ENCODE results near the gene SOX6. TPM values are rescaled to one million over a fixed set of nuclear protein-coding genes. Genes with fewer than 3 reads are reported as not detected.

Gene SOX6
- total and polyA plus RNA-seq, 12 donors, result 0.80 to 43.0 (median 21.2) TPM

DNA sequence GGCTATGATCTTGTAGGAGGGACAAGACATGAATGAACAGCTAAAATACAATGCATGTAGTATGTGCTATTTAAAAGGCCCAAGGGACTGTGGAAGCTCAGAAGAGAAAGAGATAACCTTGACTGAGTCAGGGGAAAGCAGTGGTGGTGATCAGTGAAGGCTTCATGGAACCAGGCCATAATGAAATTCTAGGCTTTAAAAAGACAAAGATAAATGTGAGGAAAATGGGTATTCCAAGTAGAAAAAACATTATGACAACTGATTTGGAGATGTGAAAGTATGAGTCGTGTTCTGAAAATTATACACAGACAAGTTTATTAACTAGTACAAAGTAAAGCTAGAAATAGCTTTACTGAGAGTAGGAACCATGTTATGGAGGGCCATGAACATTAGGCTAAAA, 189.8 kb downstream of the SOX6 start:
- Histone ChIP-seq H3K4me3 (no peak overlapping the region), H3K9me3 (no peaks in the 10 kb centered on the region), H3K27ac (no peak overlapping the region), H3K36me3 (no peaks in the 10 kb centered on the region), H3K27me3 (no peaks in the 10 kb centered on the region), H3K4me1 (peaks cover 0 to 18% (median 10%) of the 10 kb centered on the region in 9 donors)
- 82 to 83% methylated on average over 1 of the region's 1 CpG for WGBS, 2 donors
- ATAC-seq, result no peak
- TF ChIP-seq, protein P1, sequence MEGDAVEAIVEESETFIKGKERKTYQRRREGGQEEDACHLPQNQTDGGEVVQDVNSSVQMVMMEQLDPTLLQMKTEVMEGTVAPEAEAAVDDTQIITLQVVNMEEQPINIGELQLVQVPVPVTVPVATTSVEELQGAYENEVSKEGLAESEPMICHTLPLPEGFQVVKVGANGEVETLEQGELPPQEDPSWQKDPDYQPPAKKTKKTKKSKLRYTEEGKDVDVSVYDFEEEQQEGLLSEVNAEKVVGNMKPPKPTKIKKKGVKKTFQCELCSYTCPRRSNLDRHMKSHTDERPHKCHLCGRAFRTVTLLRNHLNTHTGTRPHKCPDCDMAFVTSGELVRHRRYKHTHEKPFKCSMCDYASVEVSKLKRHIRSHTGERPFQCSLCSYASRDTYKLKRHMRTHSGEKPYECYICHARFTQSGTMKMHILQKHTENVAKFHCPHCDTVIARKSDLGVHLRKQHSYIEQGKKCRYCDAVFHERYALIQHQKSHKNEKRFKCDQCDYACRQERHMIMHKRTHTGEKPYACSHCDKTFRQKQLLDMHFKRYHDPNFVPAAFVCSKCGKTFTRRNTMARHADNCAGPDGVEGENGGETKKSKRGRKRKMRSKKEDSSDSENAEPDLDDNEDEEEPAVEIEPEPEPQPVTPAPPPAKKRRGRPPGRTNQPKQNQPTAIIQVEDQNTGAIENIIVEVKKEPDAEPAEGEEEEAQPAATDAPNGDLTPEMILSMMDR (IDR thresholded peaks at IDR 0.05), result no peak
- DNase-seq, result no peak
- intact Hi-C loops (cut with DNase I), result no loop called here

DNA sequence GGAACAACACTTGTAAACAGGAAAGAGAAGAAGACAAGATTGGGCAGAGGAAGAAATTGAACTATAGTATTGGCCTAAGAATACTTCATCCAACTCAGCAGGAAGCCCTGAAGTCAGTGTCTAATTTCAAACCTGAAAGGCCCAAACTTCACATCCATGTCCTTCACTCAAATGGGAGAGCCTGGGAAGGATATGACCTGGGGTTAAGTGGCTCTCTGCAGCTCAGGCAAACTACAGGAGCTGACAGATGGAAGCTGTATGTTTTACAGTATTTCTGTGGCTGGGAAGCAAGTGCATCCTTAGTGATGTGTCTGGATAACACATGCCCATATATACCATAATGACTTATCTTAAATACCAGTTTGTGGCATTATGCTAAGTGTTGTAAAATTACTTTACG, 196.2 kb downstream of the SOX6 start:
- ATAC-seq (no peak), DNase-seq (no peak)
- intact Hi-C loops (cut with DNase I), result no loop called here
- no peaks in the 10 kb centered on the region for H3K9me3 ChIP-seq
- no peaks in the 10 kb centered on the region for H3K27me3 ChIP-seq
- TF ChIP-seq, protein P1 (IDR thresholded peaks at IDR 0.05), result no peak
- no peak overlapping the region for H3K4me3 ChIP-seq
- peaks cover 0 to 5% (median 0%) of the 10 kb centered on the region in 9 donors for H3K4me1 ChIP-seq
- H3K27ac ChIP-seq, result no peak overlapping the region
- 97 to 100% methylated on average over 1 of the region's 1 CpG for WGBS, 2 donors
- no peaks in the 10 kb centered on the region for H3K36me3 ChIP-seq

DNA sequence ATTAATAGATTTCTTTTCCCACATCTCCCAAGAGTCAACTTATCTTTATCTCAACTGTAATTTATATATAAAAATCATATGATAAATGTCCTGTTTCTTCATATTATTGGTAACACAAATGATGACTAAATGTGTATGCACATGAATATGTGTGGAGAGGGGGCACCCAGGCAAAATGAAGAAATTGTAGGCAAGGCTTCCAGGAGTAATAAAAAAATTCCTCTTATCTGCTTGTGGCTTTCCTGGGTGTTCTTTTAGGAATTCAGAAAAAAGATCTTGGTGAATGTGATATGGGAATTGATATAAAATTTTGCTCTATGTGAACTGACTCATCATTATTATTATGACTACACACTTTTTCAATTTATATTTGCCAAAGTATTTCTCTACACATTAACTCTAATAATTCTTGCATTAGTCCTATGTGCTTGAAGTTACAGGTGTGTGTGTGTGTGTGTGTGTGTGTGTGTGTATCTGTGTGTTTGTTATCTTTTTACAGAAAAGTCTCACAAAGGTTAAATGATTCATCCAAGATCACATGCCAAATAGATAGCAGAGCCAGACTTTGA, 197.8 kb downstream of the SOX6 start:
- intact Hi-C loops (cut with DNase I), result no loop called here
- Histone ChIP-seq H3K36me3 (no peaks in the 10 kb centered on the region), H3K9me3 (no peaks in the 10 kb centered on the region), H3K27me3 (no peaks in the 10 kb centered on the region), H3K27ac (no peak overlapping the region), H3K4me1 (peaks cover 0 to 5% (median 0%) of the 10 kb centered on the region in 9 donors), H3K4me3 (no peak overlapping the region)
- ATAC-seq (no peak), DNase-seq (no peak)
- TF ChIP-seq, protein P1 (IDR thresholded peaks at IDR 0.05), result no peak

DNA sequence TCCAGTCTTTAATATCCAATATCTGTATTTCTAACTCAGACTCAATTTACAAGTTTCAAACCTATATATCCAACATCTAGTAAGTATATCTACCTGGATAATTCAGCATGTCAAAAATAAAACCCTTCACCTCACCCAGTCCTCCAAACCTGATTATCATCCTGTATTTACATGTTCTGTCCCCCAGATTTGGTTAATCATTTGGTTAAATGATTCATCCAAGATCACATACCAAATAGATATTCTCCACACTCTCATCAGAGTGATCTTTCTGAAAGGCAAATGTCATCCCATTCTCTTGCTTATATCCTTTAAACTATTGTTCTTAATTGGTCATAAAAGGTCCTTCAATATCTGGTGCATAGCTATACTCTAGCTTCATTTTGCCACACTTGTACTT, 199.0 kb downstream of the SOX6 start:
- TF ChIP-seq, protein P1 (IDR thresholded peaks at IDR 0.05), result no peak
- ATAC-seq, result no peak
- intact Hi-C loops (cut with DNase I), result no loop called here

More for the DNA sequence above, 199.0 kb downstream of the SOX6 start:
- no peaks in the 10 kb centered on the region for H3K9me3 ChIP-seq
- no peak for DNase-seq
- no peaks in the 10 kb centered on the region for H3K27me3 ChIP-seq
- no peak overlapping the region for H3K27ac ChIP-seq
- H3K4me1 ChIP-seq, result peaks cover 0 to 5% (median 0%) of the 10 kb centered on the region in 9 donors
- no peaks in the 10 kb centered on the region for H3K36me3 ChIP-seq
- H3K4me3 ChIP-seq, result no peak overlapping the region
